ENCODE results near the gene HOXA3.

The HOXA3 gene

GRCh38 chr7:27126596-27127327 lies 25.6 kb downstream of the HOXA3 start:
- no peak for DNase-seq

GRCh38 chr7:27125986-27126394 lies 26.4 kb downstream of the HOXA3 start:
- no peak for DNase-seq

- no peak for DNase-seq
Measured at GRCh38 chr7:27124902-27125689, 27.3 kb downstream of the HOXA3 start.

GRCh38 chr7:27124096-27124901 lies 28.1 kb downstream of the HOXA3 start:
- no peak for DNase-seq

GRCh38 chr7:27123477-27124053 lies 28.8 kb downstream of the HOXA3 start:
- no peak for DNase-seq

- DNase-seq, result no peak
Measured at GRCh38 chr7:27123007-27123476, 29.3 kb downstream of the HOXA3 start.

- no peak for DNase-seq
Measured at GRCh38 chr7:27122077-27122910, 30.1 kb downstream of the HOXA3 start.

GRCh38 chr7:27121684-27122076 lies 30.7 kb downstream of the HOXA3 start:
- DNase-seq, result no peak

GRCh38 chr7:27119412-27119911 lies 32.9 kb downstream of the HOXA3 start:
- DNase-seq, result no peak

- DNase-seq, result no peak
Measured at GRCh38 chr7:27118580-27118979, 33.8 kb downstream of the HOXA3 start.

- no peak for DNase-seq
Measured at GRCh38 chr7:27117887-27118491, 34.4 kb downstream of the HOXA3 start.

- no peak for DNase-seq
Measured at GRCh38 chr7:27116962-27117886, 35.2 kb downstream of the HOXA3 start.

- no peak for DNase-seq
Measured at GRCh38 chr7:27116031-27116961, 36.1 kb downstream of the HOXA3 start.

- no peak for DNase-seq
Measured at GRCh38 chr7:27115221-27116026, 37.0 kb downstream of the HOXA3 start.

- no peak for DNase-seq
Measured at GRCh38 chr7:27114881-27115220, 37.5 kb downstream of the HOXA3 start.

- DNase-seq, result no peak
Measured at GRCh38 chr7:27113991-27114769, 38.2 kb downstream of the HOXA3 start.
